ENCODE measurements around the gene KCTD18.

The KCTD18 gene

DNA sequence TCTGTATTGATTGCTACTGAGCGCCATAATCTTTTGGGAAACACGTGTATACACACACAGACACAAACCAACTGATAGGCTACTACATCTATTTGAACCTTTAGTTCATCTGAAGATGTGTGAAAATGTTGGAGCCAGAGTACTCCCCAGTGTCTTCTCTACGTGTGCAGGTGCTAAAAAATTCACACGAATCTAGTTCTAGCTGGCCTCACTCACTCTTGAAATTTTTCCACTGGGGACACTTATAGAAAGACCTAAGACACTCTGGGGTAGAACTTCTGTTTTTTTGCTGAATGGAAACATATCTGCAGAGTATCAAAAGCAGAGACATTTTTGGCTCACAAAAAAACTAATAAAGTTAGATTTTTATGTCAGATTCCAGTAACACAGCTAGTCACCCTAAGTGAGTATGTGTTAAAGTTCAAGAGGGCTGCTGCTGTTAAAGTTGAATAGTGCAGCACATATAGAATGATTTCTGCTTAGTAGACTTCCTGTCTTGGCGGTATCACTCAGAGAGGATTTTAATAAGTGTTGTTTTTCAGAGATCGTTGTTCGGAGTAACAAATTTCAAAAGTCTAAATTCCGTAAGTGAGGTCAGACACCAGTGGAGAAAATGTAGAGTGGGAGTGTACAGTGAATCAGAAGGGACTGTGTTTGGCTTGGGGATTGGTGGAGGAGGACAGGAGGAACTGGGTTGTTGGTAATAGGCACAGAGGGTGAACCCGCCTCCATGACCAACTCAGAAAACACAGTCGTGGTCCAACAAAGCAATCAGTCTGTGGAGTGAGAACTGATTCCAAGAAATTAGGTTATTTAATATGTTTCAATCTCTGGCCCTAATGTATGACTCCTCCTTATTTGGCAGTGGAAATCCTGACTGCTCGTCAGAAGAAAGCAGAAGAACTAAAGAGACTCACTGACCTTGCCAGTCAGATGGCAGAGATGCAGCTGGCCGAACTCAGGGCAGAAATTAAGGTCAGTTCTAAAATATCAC is 43.1 kb downstream of the KCTD18 start:
- no peak for TF ChIP-seq CTCF (IDR thresholded peaks at IDR 0.05)

DNA sequence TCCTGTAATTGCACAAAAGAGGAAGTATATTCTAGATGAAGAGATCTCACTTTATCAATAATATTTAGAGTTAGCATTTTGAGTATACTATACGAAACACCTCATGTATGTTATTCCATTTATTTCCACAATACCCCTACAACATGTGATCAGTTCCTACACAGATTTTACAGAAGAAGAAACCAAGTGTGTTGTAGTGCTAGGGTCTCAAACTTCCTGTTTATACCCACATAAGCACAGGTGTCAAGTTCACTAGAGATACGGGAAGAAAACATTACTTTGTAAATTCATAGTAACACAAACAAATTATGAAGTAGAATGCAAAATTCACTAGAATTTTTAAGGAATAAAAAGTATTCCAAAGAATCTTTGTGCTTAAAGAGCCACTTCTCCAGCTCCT is 46.4 kb downstream of the KCTD18 start:
- no peak for TF ChIP-seq CTCF (IDR thresholded peaks at IDR 0.05)

DNA sequence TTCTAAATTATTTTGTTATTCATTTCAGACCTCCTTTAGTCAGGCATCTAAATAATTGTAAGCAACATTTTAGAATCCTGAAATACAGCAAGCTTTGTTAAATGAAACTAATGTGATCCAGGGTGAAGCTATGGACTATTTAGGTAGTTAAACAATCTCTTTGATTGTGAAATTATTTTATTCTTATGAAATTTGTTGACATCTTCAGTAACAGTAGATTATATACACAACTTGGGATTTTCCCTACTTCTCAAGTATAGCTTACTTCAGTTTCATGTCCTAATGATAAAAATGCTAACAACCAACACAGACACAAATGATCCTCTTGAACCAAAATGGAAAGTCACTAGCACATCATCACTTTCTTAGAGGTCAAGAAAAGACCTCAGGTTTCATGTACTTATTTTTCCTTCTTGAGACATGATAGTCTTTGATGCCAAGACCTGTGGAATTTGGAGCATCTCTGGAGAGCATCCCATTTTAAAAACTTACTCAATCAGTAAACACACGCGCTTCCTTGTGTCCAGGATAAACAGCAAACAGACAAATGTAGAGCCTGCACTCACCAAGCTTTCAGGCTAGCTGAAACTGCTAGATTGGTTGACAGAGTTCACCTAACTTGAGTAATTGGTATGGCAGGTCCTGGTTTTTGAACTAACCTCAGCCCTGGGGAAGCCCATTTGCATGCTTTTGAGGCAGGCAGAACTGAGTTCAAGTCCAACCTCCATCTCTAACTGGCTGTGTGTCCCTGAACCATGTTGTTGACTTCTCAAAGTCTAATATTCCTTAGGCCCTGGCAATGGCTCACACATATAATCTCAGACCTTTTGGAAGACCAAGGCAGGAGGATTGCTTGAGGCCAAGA is 47.8 kb downstream of the KCTD18 start:
- TF ChIP-seq CTCF (IDR thresholded peaks at IDR 0.05): no peak

DNA sequence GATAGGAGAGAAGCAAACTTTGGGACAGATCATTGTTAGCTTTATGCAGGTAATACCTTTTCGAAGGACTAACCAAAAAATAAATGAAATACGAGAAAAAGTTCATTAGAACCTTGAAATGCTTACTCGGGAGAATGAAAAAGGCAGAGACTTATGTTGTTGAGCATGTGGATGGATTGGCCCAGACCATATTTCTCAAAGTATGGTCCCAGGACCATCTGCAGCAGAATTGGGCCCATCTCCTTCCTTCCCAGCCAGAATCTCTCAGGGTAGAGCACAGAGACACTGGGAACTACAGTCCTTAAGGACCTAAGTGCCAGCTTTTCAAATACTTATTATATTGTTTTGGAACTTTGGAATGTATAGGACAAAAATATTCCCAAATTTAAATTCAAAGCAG is 50.8 kb downstream of the KCTD18 start:
- no peak for TF ChIP-seq CTCF (IDR thresholded peaks at IDR 0.05)

DNA sequence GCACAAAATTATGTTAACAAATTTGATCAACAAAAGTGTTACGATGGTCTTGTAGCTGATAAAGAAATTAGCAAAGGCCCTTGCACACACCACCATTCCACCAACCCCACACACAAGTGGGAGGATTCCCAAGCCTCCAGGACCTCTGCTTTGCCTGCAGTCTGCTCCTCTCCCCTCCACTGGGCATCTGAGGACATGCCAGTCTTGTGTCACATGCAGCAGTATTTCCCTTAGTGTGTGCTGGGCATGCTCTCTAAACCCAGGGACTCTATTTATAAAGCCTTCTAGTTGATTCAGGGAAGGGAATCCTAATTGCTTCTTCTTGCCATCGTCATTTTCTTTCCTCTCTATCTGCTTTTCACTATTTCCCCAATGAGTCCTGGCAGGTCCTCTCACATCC is 53.3 kb downstream of the KCTD18 start:
- no peak for TF ChIP-seq CTCF (IDR thresholded peaks at IDR 0.05)

DNA sequence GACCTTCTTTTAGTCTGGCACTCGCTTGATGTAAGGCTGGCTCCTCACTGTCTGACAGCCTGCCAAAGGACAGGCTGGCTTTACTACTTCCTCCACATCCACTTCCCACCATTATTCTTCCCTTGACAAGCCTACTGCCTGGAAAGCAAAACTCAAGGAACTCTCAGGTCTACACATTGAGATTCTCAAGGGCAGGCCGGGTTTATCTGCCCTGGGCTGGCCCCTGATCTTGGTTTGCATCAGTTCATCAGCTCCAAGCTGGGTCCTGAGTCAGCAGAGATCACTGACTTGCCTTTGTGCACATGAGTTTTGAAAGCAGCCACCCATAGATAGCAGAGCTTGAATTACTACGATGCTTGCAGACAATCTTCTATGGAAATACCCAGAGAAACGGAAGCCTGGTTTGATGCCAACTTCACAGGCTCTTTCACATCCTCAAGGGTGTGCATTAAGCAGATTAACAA is 53.9 kb downstream of the KCTD18 start:
- TF ChIP-seq CTCF (IDR thresholded peaks at IDR 0.05): no peak

DNA sequence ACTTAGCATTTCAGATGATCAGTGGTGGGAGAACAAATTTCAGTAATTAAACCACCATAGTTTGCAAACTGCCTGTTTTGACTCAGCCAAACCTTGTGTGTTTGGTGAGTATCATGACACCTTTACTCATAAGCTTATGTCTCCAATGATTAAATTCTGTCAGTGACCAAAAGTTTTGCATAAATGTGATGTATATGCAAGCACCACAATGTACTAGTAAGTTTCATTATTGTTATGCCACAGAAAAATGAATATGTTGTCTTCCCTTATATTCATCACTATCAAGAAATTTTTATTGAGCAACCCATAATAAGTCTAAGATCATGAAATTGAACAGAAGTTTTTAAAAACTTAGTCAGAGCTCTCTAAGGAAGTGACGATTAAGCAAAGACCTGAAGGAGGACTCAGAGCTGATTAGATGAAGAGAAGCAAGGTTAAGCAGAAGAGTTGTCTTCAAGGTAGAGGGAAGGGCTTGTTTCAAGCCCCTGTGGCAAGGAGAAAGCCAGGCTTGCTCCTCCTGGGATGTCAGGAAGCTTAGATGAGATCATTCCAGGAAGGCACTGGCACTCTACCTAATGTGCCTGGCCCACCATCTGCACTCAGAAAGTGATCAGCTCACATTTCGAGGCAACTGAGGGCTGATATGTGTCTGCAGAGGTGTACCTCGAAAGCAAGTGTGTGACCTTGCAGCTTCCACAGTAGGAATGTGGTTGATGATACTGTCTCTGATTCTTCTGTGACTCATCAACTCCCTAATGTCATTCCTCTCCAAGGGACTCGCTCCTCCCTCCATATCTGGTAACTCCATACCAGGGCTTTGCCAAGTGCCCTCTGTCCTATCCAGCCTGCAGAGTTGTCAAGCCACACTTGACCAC is 54.7 kb downstream of the KCTD18 start:
- no peak for TF ChIP-seq CTCF (IDR thresholded peaks at IDR 0.05)

Measured in LNCAP (cell line).